ENCODE measurements around the gene PDZRN3.

Gene PDZRN3

GRCh38 chr3:73404435-73404834 lies 220.3 kb downstream of the PDZRN3 start:
- Histone ChIP-seq H3K18ac (ENCODE audit: low read length) (no peak overlapping the region), H3K14ac (ENCODE audit: low read length) (no peak overlapping the region), H3K4me3 (ENCODE audit: low read depth, low read length) (no peak overlapping the region), H3K36me3 (ENCODE audit: control insufficient read depth in 1 of 2, insufficient read depth in 2 of 2, low read length in 2 of 2) (peaks cover 3 to 7% of the 10 kb centered on the region in 2 experiments), H3K23ac (ENCODE audit: low read length) (no peak overlapping the region), H3K79me1 (ENCODE audit: low read length) (peaks cover 5% of the 10 kb centered on the region), H4K8ac (ENCODE audit: low read depth, low read length) (no peak overlapping the region), H3K9me3 (ENCODE audit: insufficient read depth, low read depth, low read length) (no peaks in the 10 kb centered on the region), H2BK12ac (ENCODE audit: low read length) (no peak overlapping the region), H4K12ac (ENCODE audit: low read depth, low read length) (no peak overlapping the region), H3K4me2 (ENCODE audit: low read length) (no peak overlapping the region), H2BK5ac (ENCODE audit: low read depth, low read length, poor library complexity) (no peak overlapping the region), H3K27ac (ENCODE audit: low read depth, low read length) (no peak overlapping the region), H2AFZ (ENCODE audit: insufficient read depth, low read length, poor library complexity) (no peak overlapping the region), H2BK120ac (ENCODE audit: insufficient read depth, low read length, poor library complexity) (no peak overlapping the region), H3K9ac (ENCODE audit: low read length) (no peak overlapping the region), H3K27me3 (ENCODE audit: insufficient read depth, low read length) (no peaks in the 10 kb centered on the region), H3K79me2 (ENCODE audit: control insufficient read depth, insufficient read depth, low read length, poor library complexity) (no peaks in the 10 kb centered on the region), H3K4ac (ENCODE audit: low read depth, low read length) (no peak overlapping the region), H4K91ac (ENCODE audit: low read depth, low read length) (no peak overlapping the region), H2AK5ac (ENCODE audit: low read length) (no peak overlapping the region), H3K4me1 (ENCODE audit: control insufficient read depth in 1 of 2, insufficient read depth in 2 of 2, low read length in 2 of 2) (peaks cover 4 to 12% of the 10 kb centered on the region in 2 experiments)
- no peak for DNase-seq
- WGBS (ENCODE audit: extremely low coverage, insufficient coverage, insufficient read length) = no CpG with 5 or more reads among the region's 5 CpGs

GRCh38 chr3:73403444-73403843 lies 221.3 kb downstream of the PDZRN3 start:
- Histone ChIP-seq H3K79me1 (ENCODE audit: low read length) (peaks cover 5% of the 10 kb centered on the region), H3K27me3 (ENCODE audit: insufficient read depth, low read length) (no peaks in the 10 kb centered on the region), H2AFZ (ENCODE audit: insufficient read depth, low read length, poor library complexity) (no peak overlapping the region), H2BK5ac (ENCODE audit: low read depth, low read length, poor library complexity) (no peak overlapping the region), H3K4me1 (ENCODE audit: control insufficient read depth in 1 of 2, insufficient read depth in 2 of 2, low read length in 2 of 2) (peaks cover 4 to 12% of the 10 kb centered on the region in 2 experiments), H3K36me3 (ENCODE audit: control insufficient read depth in 1 of 2, insufficient read depth in 2 of 2, low read length in 2 of 2) (peaks cover 3 to 8% of the 10 kb centered on the region in 2 experiments), H3K27ac (ENCODE audit: low read depth, low read length) (no peak overlapping the region), H3K9me3 (ENCODE audit: insufficient read depth, low read depth, low read length) (no peaks in the 10 kb centered on the region), H3K4me3 (ENCODE audit: low read depth, low read length) (no peak overlapping the region), H3K9ac (ENCODE audit: low read length) (no peak overlapping the region), H2BK120ac (ENCODE audit: insufficient read depth, low read length, poor library complexity) (no peak overlapping the region), H3K14ac (ENCODE audit: low read length) (no peak overlapping the region), H3K4me2 (ENCODE audit: low read length) (no peak overlapping the region), H4K12ac (ENCODE audit: low read depth, low read length) (no peak overlapping the region), H2AK5ac (ENCODE audit: low read length) (no peak overlapping the region), H4K8ac (ENCODE audit: low read depth, low read length) (no peak overlapping the region), H3K23ac (ENCODE audit: low read length) (no peak overlapping the region), H3K4ac (ENCODE audit: low read depth, low read length) (no peak overlapping the region), H3K18ac (ENCODE audit: low read length) (no peak overlapping the region), H3K79me2 (ENCODE audit: control insufficient read depth, insufficient read depth, low read length, poor library complexity) (no peaks in the 10 kb centered on the region), H4K91ac (ENCODE audit: low read depth, low read length) (no peak overlapping the region), H2BK12ac (ENCODE audit: low read length) (no peak overlapping the region)
- no CpG with 5 or more reads among the region's 3 CpGs for WGBS (ENCODE audit: extremely low coverage, insufficient coverage, insufficient read length)
- no peak for DNase-seq

- Histone ChIP-seq H3K36me3 (ENCODE audit: control insufficient read depth in 1 of 2, insufficient read depth in 2 of 2, low read length in 2 of 2) (peaks cover 6 to 16% of the 10 kb centered on the region in 2 experiments), H2BK5ac (ENCODE audit: low read depth, low read length, poor library complexity) (no peak overlapping the region), H4K12ac (ENCODE audit: low read depth, low read length) (no peak overlapping the region)
Observed at GRCh38 chr3:73401616-73402279, 223.0 kb downstream of the PDZRN3 start.

GRCh38 chr3:73401059-73401458 lies 223.7 kb downstream of the PDZRN3 start:
- Histone ChIP-seq H4K12ac (ENCODE audit: low read depth, low read length) (no peak overlapping the region), H3K4ac (ENCODE audit: low read depth, low read length) (no peak overlapping the region), H3K27me3 (ENCODE audit: insufficient read depth, low read length) (no peaks in the 10 kb centered on the region), H4K8ac (ENCODE audit: low read depth, low read length) (no peak overlapping the region), H2AFZ (ENCODE audit: insufficient read depth, low read length, poor library complexity) (no peak overlapping the region), H3K4me3 (ENCODE audit: low read depth, low read length) (no peak overlapping the region), H2BK120ac (ENCODE audit: insufficient read depth, low read length, poor library complexity) (no peak overlapping the region), H2BK12ac (ENCODE audit: low read length) (no peak overlapping the region), H3K23ac (ENCODE audit: low read length) (no peak overlapping the region), H3K14ac (ENCODE audit: low read length) (no peak overlapping the region), H3K79me2 (ENCODE audit: control insufficient read depth, insufficient read depth, low read length, poor library complexity) (no peaks in the 10 kb centered on the region), H3K4me2 (ENCODE audit: low read length) (no peak overlapping the region), H3K9ac (ENCODE audit: low read length) (no peak overlapping the region), H3K18ac (ENCODE audit: low read length) (no peak overlapping the region), H3K4me1 (ENCODE audit: control insufficient read depth in 1 of 2, insufficient read depth in 2 of 2, low read length in 2 of 2) (peaks cover 4 to 12% of the 10 kb centered on the region in 2 experiments), H3K9me3 (ENCODE audit: insufficient read depth, low read depth, low read length) (no peaks in the 10 kb centered on the region), H3K36me3 (ENCODE audit: control insufficient read depth in 1 of 2, insufficient read depth in 2 of 2, low read length in 2 of 2) (peaks cover 6 to 19% of the 10 kb centered on the region in 2 experiments), H4K91ac (ENCODE audit: low read depth, low read length) (no peak overlapping the region), H3K27ac (ENCODE audit: low read depth, low read length) (peak overlapping the region; percentile 62), H3K79me1 (ENCODE audit: low read length) (peaks cover 5% of the 10 kb centered on the region), H2BK5ac (ENCODE audit: low read depth, low read length, poor library complexity) (no peak overlapping the region), H2AK5ac (ENCODE audit: low read length) (no peak overlapping the region)
- WGBS (ENCODE audit: extremely low coverage, insufficient coverage, insufficient read length) = no CpG with 5 or more reads among the region's 6 CpGs
- DNase-seq = peak; percentile 16 to 63

More at GRCh38 chr3:73401616-73402279, 223.0 kb downstream of the PDZRN3 start:
- Histone ChIP-seq H2AFZ (ENCODE audit: insufficient read depth, low read length, poor library complexity) (no peak overlapping the region), H4K91ac (ENCODE audit: low read depth, low read length) (no peak overlapping the region), H3K4me2 (ENCODE audit: low read length) (no peak overlapping the region), H3K79me1 (ENCODE audit: low read length) (peaks cover 5% of the 10 kb centered on the region), H2BK12ac (ENCODE audit: low read length) (no peak overlapping the region), H3K79me2 (ENCODE audit: control insufficient read depth, insufficient read depth, low read length, poor library complexity) (no peaks in the 10 kb centered on the region), H3K14ac (ENCODE audit: low read length) (no peak overlapping the region), H3K9me3 (ENCODE audit: insufficient read depth, low read depth, low read length) (no peaks in the 10 kb centered on the region), H3K23ac (ENCODE audit: low read length) (peak overlapping the region; percentile 58), H3K27me3 (ENCODE audit: insufficient read depth, low read length) (no peaks in the 10 kb centered on the region), H3K18ac (ENCODE audit: low read length) (no peak overlapping the region), H3K27ac (ENCODE audit: low read depth, low read length) (peak overlapping the region; percentile 62), H3K9ac (ENCODE audit: low read length) (no peak overlapping the region), H3K4me3 (ENCODE audit: low read depth, low read length) (no peak overlapping the region), H3K4ac (ENCODE audit: low read depth, low read length) (no peak overlapping the region), H2BK120ac (ENCODE audit: insufficient read depth, low read length, poor library complexity) (no peak overlapping the region), H4K8ac (ENCODE audit: low read depth, low read length) (no peak overlapping the region), H2AK5ac (ENCODE audit: low read length) (no peak overlapping the region), H3K4me1 (ENCODE audit: control insufficient read depth in 1 of 2, insufficient read depth in 2 of 2, low read length in 2 of 2) (peaks cover 4 to 12% of the 10 kb centered on the region in 2 experiments)
- WGBS (ENCODE audit: extremely low coverage, insufficient coverage, insufficient read length) = no CpG with 5 or more reads among the region's 7 CpGs
- no peak for DNase-seq
